H1 (cell line): ENCODE results near the gene VSTM2L. TPM values are rescaled to one million over a fixed set of nuclear protein-coding genes. Genes with fewer than 3 reads are reported as not detected.
A peak's percentile ranks its signal among the peaks of the same experiment; 100 is the strongest.

Source experiments
- CTCF ChIA-PET: fragments of 300-600 bp; sonication (Branson Sonifier 250); formaldehyde crosslinking; loops from one replicate; lab custom pipeline; 2021; ENCODE audit not compliant: partially characterized antibody; lab: Charles Lee
- POLR2A ChIA-PET: fragments of 300-600 bp; sonication (Branson Sonifier 250); formaldehyde crosslinking; loops from one replicate; lab custom pipeline; 2021; ENCODE audit warnings: inconsistent platforms; ENCODE audit not compliant: partially characterized antibody; lab: Charles Lee
- DNase-seq, 2 experiments: peaks; one replicate each; pipeline versions ENCODE4 v3.0.0 to v3.0.0-alpha.2; 2010 to 2022; ENCODE audit warnings: low spot score in 2 of 2, low read depth in 1 of 2, mixed read lengths in 1 of 2
- FAIRE-seq: peaks from 2 replicates; lab custom pipeline; 2011; peaks lifted over from hg19 to GRCh38; lab: Jason Lieb, UNC
- H2AFZ ChIP-seq: 2 replicates; pipeline ENCODE4 v1.8.1; 2012; ENCODE audit warnings: low read length, inconsistent platforms
- H2AK5ac ChIP-seq: 2 replicates; pipeline ENCODE4 v1.6.1; 2013; ENCODE audit warnings: low read depth, low read length
- H2BK120ac ChIP-seq: replicated peaks from 2 replicates; pipeline ENCODE3; 2013; ENCODE audit warnings: low read depth, low read length, inconsistent platforms
- H2BK12ac ChIP-seq: 2 replicates; pipeline ENCODE4 v1.6.1; 2013; ENCODE audit warnings: low read depth, low read length
- H2BK15ac ChIP-seq: 2 replicates; pipeline ENCODE4 v1.6.1; 2013; ENCODE audit warnings: low read length
- H2BK20ac ChIP-seq: 2 replicates; pipeline ENCODE4 v1.6.1; 2013; ENCODE audit warnings: low read length
- H2BK5ac ChIP-seq: 2 replicates; pipeline ENCODE4 v1.6.1; 2013; ENCODE audit warnings: low read depth, low read length
- H3K14ac ChIP-seq: 2 replicates; pipeline ENCODE4 v1.6.1; 2013; ENCODE audit warnings: inconsistent platforms; ENCODE audit not compliant: insufficient read length
- H3K18ac ChIP-seq: 2 replicates; pipeline ENCODE4 v1.6.1; 2013; ENCODE audit warnings: low read length; ENCODE audit errors: extremely low read depth
- H3K23ac ChIP-seq: 2 replicates; pipeline ENCODE4 v1.6.1; 2013; ENCODE audit warnings: inconsistent platforms; ENCODE audit not compliant: insufficient read length
- H3K23me2 ChIP-seq: 2 replicates; pipeline ENCODE4 v1.6.1; 2013; ENCODE audit warnings: low read depth, low read length
- H3K27ac ChIP-seq: 2 replicates; pipeline ENCODE4 v1.6.1; 2011; ENCODE audit warnings: low read depth, low read length, inconsistent platforms
- H3K27me3 ChIP-seq, 4 experiments: replicated peaks in 1 of 4; 1 replicate in 1 of 4; 2 replicates in 3 of 4; pipeline versions ENCODE4 v1.6.1 to v1.8.1; 2011 to 2013; ENCODE audit warnings: low read length in 3 of 4, mild to moderate bottlenecking in 3 of 4, inconsistent platforms in 2 of 4, mixed read lengths in 2 of 4, moderate library complexity in 1 of 4; ENCODE audit not compliant: control insufficient read depth in 3 of 4, insufficient read depth in 3 of 4; ENCODE audit errors: extremely low read depth in 1 of 4
- H3K36me3 ChIP-seq, 4 experiments: 2 replicates each; pipeline versions ENCODE4 v1.6.1 to v1.8.1; 2011 to 2013; ENCODE audit warnings: mild to moderate bottlenecking in 4 of 4, low read length in 3 of 4, moderate library complexity in 2 of 4, control low read depth in 1 of 4, inconsistent platforms in 1 of 4; ENCODE audit not compliant: insufficient read depth in 4 of 4, control insufficient read depth in 2 of 4
- H3K4ac ChIP-seq: replicated peaks from 2 replicates; pipeline ENCODE3; 2013; ENCODE audit warnings: low read length, low read depth, mixed read lengths, inconsistent platforms; ENCODE audit not compliant: insufficient read length
- H3K4me1 ChIP-seq, 4 experiments: replicated peaks in 1 of 4; 1 replicate in 1 of 4; 2 replicates in 3 of 4; pipeline versions ENCODE4 v1.6.1 to v1.8.1; 2011 to 2013; ENCODE audit warnings: low read length in 3 of 4, inconsistent platforms in 2 of 4, mixed read lengths in 1 of 4; ENCODE audit not compliant: insufficient read depth in 4 of 4, control insufficient read depth in 3 of 4
- H3K4me2 ChIP-seq, 2 experiments: 2 replicates each; pipeline versions ENCODE4 v1.6.1 to v1.8.1; 2011 to 2013; ENCODE audit warnings: low read depth in 2 of 2, low read length in 2 of 2, control low read depth in 1 of 2, inconsistent platforms in 1 of 2, mild to moderate bottlenecking in 1 of 2; ENCODE audit not compliant: insufficient read depth in 1 of 2
- H3K4me3 ChIP-seq, 4 experiments: fragments of 200-600, 300-600 bp in 1 of 4; sonication (generic), shearing (Covaris generic), sonication (Bioruptor Twin) in 1 of 4; 2 replicates each; pipeline versions ENCODE4 v1.5.1 to v1.8.1; 2011 to 2016; ENCODE audit warnings: low read length in 4 of 4, low read depth in 3 of 4, control low read depth in 2 of 4, inconsistent platforms in 2 of 4, mild to moderate bottlenecking in 2 of 4, mixed read lengths in 1 of 4, moderate library complexity in 1 of 4; ENCODE audit not compliant: insufficient read depth in 2 of 4; ENCODE audit errors: extremely low read depth in 1 of 4
- H3K56ac ChIP-seq: replicated peaks from 2 replicates; pipeline ENCODE3; 2013; ENCODE audit warnings: low read depth, mild to moderate bottlenecking, mixed read lengths, low read length, inconsistent platforms; ENCODE audit not compliant: insufficient read length
- H3K79me1 ChIP-seq: 2 replicates; pipeline ENCODE4 v1.6.1; 2013; ENCODE audit warnings: low read depth, low read length, control low read depth
- H3K79me2 ChIP-seq, 2 experiments: 2 replicates each; pipeline versions ENCODE4 v1.6.1 to v1.8.1; 2012 to 2013; ENCODE audit warnings: low read length in 2 of 2, mild to moderate bottlenecking in 2 of 2, inconsistent platforms in 1 of 2; ENCODE audit not compliant: insufficient read depth in 2 of 2, control insufficient read depth in 1 of 2
- H3K9ac ChIP-seq, 4 experiments: replicated peaks in 1 of 4; 1 replicate in 1 of 4; 2 replicates in 3 of 4; pipeline versions ENCODE4 v1.6.1 to v1.8.1; 2011 to 2013; ENCODE audit warnings: low read depth in 3 of 4, low read length in 3 of 4, control low read depth in 2 of 4, mild to moderate bottlenecking in 2 of 4, moderate library complexity in 2 of 4, inconsistent platforms in 1 of 4; ENCODE audit errors: extremely low read depth in 1 of 4
- H3K9me3 ChIP-seq, 2 experiments: 2 replicates each; pipeline versions ENCODE4 v1.6.1 to v1.8.1; 2012 to 2013; ENCODE audit warnings: mild to moderate bottlenecking in 2 of 2, moderate library complexity in 2 of 2, control low read depth in 1 of 2, inconsistent platforms in 1 of 2, low read depth in 1 of 2, low read length in 1 of 2, mixed read lengths in 1 of 2; ENCODE audit not compliant: insufficient read depth in 2 of 2
- H4K20me1 ChIP-seq, 2 experiments: replicated peaks in 1 of 2; 2 replicates each; pipeline versions ENCODE3 to v1.8.1; 2011 to 2013; ENCODE audit warnings: inconsistent platforms in 2 of 2, low read length in 2 of 2, mild to moderate bottlenecking in 1 of 2; ENCODE audit not compliant: insufficient read depth in 2 of 2, control insufficient read depth in 1 of 2
- H4K5ac ChIP-seq: 2 replicates; pipeline ENCODE4 v1.6.1; 2013; ENCODE audit warnings: low read length, low read depth, mixed read lengths, inconsistent platforms; ENCODE audit not compliant: insufficient read length
- H4K8ac ChIP-seq: 2 replicates; pipeline ENCODE4 v1.8.0; 2013; ENCODE audit warnings: mild to moderate bottlenecking, moderate library complexity, low read length, inconsistent platforms; ENCODE audit not compliant: insufficient read depth; ENCODE audit errors: extremely low read depth
- H4K91ac ChIP-seq: replicated peaks from 2 replicates; pipeline ENCODE3; 2013; ENCODE audit warnings: low read length, mixed read lengths, inconsistent platforms; ENCODE audit not compliant: insufficient read length
- CEBPB ChIP-seq: IDR thresholded peaks from 2 replicates; pipeline ENCODE4 v1.6.1; 2012; ENCODE audit warnings: low read depth, low read length
- CHD1 ChIP-seq: IDR thresholded peaks from 2 replicates; pipeline ENCODE4 v1.6.1; 2012; ENCODE audit warnings: low read depth, low read length, improper control_type of control experiment
- CHD2 ChIP-seq: IDR thresholded peaks from 2 replicates; pipeline ENCODE4 v1.6.1; 2012; ENCODE audit warnings: low read length, improper control_type of control experiment
- NANOG ChIP-seq: IDR thresholded peaks from 2 replicates; pipeline ENCODE4 v1.6.1; 2011; ENCODE audit warnings: low read length, low read depth, mild to moderate bottlenecking, inconsistent platforms; ENCODE audit not compliant: insufficient read depth, poor library complexity, severe bottlenecking
- POLR2AphosphoS5 ChIP-seq: IDR thresholded peaks from 2 replicates; pipeline ENCODE4 v1.6.1; 2011; ENCODE audit warnings: low read depth, low read length
- SP1 ChIP-seq: IDR thresholded peaks from 2 replicates; pipeline ENCODE4 v1.6.1; 2011; ENCODE audit warnings: low read depth, low read length
- WGBS, 2 experiments: shearing (Covaris generic) in 1 of 2; methylation state at CpG; one replicate each; pipeline versions ENCODE4 v1.1.6 to v1.1.7; 2013 to 2015; ENCODE audit warnings: low lambda C conversion rate in 2 of 2, mixed read lengths in 2 of 2, inconsistent platforms in 1 of 2, low coverage in 1 of 2, missing lambda C conversion rate in 1 of 2; ENCODE audit not compliant: insufficient replicate concordance in 2 of 2, insufficient coverage in 1 of 2, insufficient read length in 1 of 2; ENCODE audit errors: extremely low coverage in 1 of 2, missing lambda C conversion rate in 1 of 2; 5-methylcytosine and 5-hydroxymethylcytosine counted together
- polyA plus RNA-seq, 7 experiments: library from polyadenylated mRNA; depleted of rRNA in 3 of 7; stranded (reverse) in 5 of 7; unstranded in 2 of 7; fragments of >200 nt in 5 of 7; fragments of 200-250 nt in 2 of 7; gene quantifications; 1 replicate in 5 of 7; 2 replicates in 1 of 7; 4 replicates in 1 of 7; pipeline versions ENCODE4 v1.2.1 to v1.2.3, GENCODE V29; 2011 to 2013; ENCODE audit warnings: missing spikeins in 2 of 7, mixed read lengths in 2 of 7
- total RNA-seq: library from RNA; stranded (reverse); fragmentation: NEBNext Ultra II Directional; extraction: Animal tissue kit (Norgen Biotek cat#: 25700); gene quantifications from 2 replicates; pipeline ENCODE4 v1.2.1, GENCODE V29; 2021

The VSTM2L gene
- total and polyA plus RNA-seq, 2 of the 8 experiments (the other 6 are each of a cell fraction or from before 2014, with no cell fraction given): 1.3 to 3.2 TPM

GRCh38 chr20:37994512-37994911, 91.6 kb downstream of the VSTM2L start:
- Histone ChIP-seq H3K27me3 (no peaks in the 10 kb centered on the region), H3K9ac (no peak overlapping the region), H3K23ac (no peak overlapping the region), H3K4me3 (no peak overlapping the region), H4K5ac (no peak overlapping the region), H4K91ac (no peak overlapping the region), H3K9me3 (no peaks in the 10 kb centered on the region), H2BK15ac (no peak overlapping the region), H4K20me1 (peaks cover 3 to 10% of the 10 kb centered on the region in 2 experiments), H2BK12ac (no peak overlapping the region), H2BK120ac (no peak overlapping the region), H3K23me2 (no peaks in the 10 kb centered on the region), H2BK5ac (no peak overlapping the region), H3K79me1 (no peaks in the 10 kb centered on the region; the same call in 1 of the 2 replicates), H3K4ac (no peak overlapping the region), H3K4me2 (no peak overlapping the region), H3K56ac (no peak overlapping the region), H3K4me1 (no peaks in the 10 kb centered on the region; a peak in 2 of 7 replicates), H3K27ac (no peak overlapping the region), H2AFZ (no peak overlapping the region), H3K36me3 (peaks cover 12 to 62% (median 43%) of the 10 kb centered on the region in 4 experiments), H2BK20ac (no peak overlapping the region), H4K8ac (no peak overlapping the region), H3K14ac (no peak overlapping the region), H3K18ac (no peak overlapping the region), H3K79me2 (no peaks in the 10 kb centered on the region), H2AK5ac (no peak overlapping the region)
- WGBS, 2 experiments: 95% methylated on average over 4 of the region's 4 CpGs; no CpG with 5 or more reads in 1 of the 2 experiments
- 0 out of 2 replicates have a peak, but pooled peaks have one; percentile 8 for TF ChIP-seq CEBPB
- no peak for TF ChIP-seq POLR2AphosphoS5
- TF ChIP-seq SP1: no peak
- no peak for TF ChIP-seq NANOG
- no peak for TF ChIP-seq CHD2
- no peak for TF ChIP-seq CHD1
- DNase-seq (no peak), FAIRE-seq (no peak)
- POLR2A ChIA-PET: interaction anchor here (0.7 kb wide), 1 partner anchor 662 kb away, joined by 3 read pairs; no protein-coding TSS in a partner anchor
- CTCF ChIA-PET: interaction anchor here (0.9 to 5.3 kb wide), 14 partner anchors 11 to 432 kb away, joined by 3 to 32 read pairs (median 8); partner anchors contain the start of gene VSTM2L
